ENCODE data around the gene ACTN1.

ACTN1 gene

DNA sequence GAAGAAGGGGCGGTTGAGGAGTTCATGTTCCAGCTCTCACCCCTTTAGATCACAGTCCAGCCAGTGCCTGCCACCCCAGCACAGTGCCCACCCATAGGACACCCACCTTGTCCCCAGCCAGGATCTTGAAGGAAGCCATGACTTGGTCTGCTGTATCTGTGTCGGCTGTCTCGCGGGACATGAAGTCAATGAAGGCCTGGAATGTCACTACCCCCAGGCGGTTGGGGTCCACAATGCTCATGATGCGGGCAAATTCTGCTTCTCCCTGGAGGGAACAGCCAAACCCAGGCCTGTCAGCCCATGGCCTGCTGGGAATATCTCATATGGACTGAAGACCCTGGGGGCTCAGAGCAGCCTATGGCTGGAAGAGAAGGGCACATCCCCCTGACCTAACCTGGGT lies 102.1 kb downstream of the ACTN1 start:
- ChIA-PET POLR2A (no interaction called here), CTCF (interaction anchor here (0.6 kb wide), 1 partner anchor 23 kb away, joined by 4 read pairs; no protein-coding TSS in a partner anchor)
- H3K4me3 ChIP-seq (ENCODE audit: low read depth, low read length), result no peak overlapping the region
- no peaks in the 10 kb centered on the region for H3K9me3 ChIP-seq (ENCODE audit: control insufficient read depth, insufficient read depth, low read depth, low read length)
- TF ChIP-seq ZNF311 (tag by site-specific recombination; IDR thresholded peaks at IDR 0.05; ENCODE audit: borderline replicate concordance), result no peak
- no peak for TF ChIP-seq MEIS1 (CRISPR knock-in tag; IDR thresholded peaks at IDR 0.05; ENCODE audit: borderline replicate concordance)
- no peak for TF ChIP-seq ZNF555 (tag by site-specific recombination; conservative IDR thresholded peaks at IDR 0.05)
- no peak for TF ChIP-seq ZNF785 (tag by site-specific recombination; IDR thresholded peaks at IDR 0.05)
- no peak for TF ChIP-seq ZSCAN16 (tag by site-specific recombination; IDR thresholded peaks at IDR 0.05)
- TF ChIP-seq, protein P1, sequence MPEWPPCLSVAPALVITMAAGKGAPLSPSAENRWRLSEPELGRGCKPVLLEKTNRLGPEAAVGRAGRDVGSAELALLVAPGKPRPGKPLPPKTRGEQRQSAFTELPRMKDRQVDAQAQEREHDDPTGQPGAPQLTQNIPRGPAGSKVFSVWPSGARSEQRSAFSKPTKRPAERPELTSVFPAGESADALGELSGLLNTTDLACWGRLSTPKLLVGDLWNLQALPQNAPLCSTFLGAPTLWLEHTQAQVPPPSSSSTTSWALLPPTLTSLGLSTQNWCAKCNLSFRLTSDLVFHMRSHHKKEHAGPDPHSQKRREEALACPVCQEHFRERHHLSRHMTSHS (tag by site-specific recombination; IDR thresholded peaks at IDR 0.05), result no peak
- no peak for TF ChIP-seq GLI4 (tag by site-specific recombination; IDR thresholded peaks at IDR 0.05)
- TF ChIP-seq REPIN1 (tag by site-specific recombination; IDR thresholded peaks at IDR 0.05; ENCODE audit: low read depth), result no peak
- TF ChIP-seq ZNF658 (tag by site-specific recombination; IDR thresholded peaks at IDR 0.05), result no peak
- no peak for TF ChIP-seq ZNF157 (tag by site-specific recombination; IDR thresholded peaks at IDR 0.05)
- no peak for TF ChIP-seq ZNF776 (tag by site-specific recombination; IDR thresholded peaks at IDR 0.05; ENCODE audit: borderline replicate concordance)
- no peak for TF ChIP-seq ZNF626 (tag by site-specific recombination; IDR thresholded peaks at IDR 0.05)
- H3K36me3 ChIP-seq (ENCODE audit: control insufficient read depth in 2 of 2, insufficient read depth in 1 of 2, low read length in 2 of 2), result peaks cover 12 to 86% of the 10 kb centered on the region in 2 experiments; a peak in 2 of 3 replicates
- H3K4me1 ChIP-seq (ENCODE audit: control insufficient read depth, insufficient read depth, low read length), result no peaks in the 10 kb centered on the region
- H3K27ac ChIP-seq (ENCODE audit: extremely low read depth, low read depth, low read length), result no peak overlapping the region

GRCh38 chr14:68874746-68875155 lies 104.4 kb downstream of the ACTN1 start:
- Histone ChIP-seq H3K9me3 (ENCODE audit: control insufficient read depth, insufficient read depth, low read depth, low read length) (no peaks in the 10 kb centered on the region), H3K4me1 (ENCODE audit: control insufficient read depth, insufficient read depth, low read length) (no peaks in the 10 kb centered on the region), H3K27ac (ENCODE audit: extremely low read depth, low read depth, low read length) (no peak overlapping the region), H3K4me3 (ENCODE audit: low read depth, low read length) (no peak overlapping the region), H3K36me3 (ENCODE audit: control insufficient read depth in 2 of 2, insufficient read depth in 1 of 2, low read length in 2 of 2) (peaks cover 9 to 71% of the 10 kb centered on the region in 2 experiments; a peak in 2 of 3 replicates)
- CTCF ChIA-PET, result interaction anchor here (0.7 to 1.8 kb wide), 2 partner anchors 12 to 757 kb away, joined by 3 to 9 read pairs; no protein-coding TSS in a partner anchor
- POLR2A ChIA-PET, result interaction anchor here (0.6 kb wide), 1 partner anchor 225 kb away, joined by 3 read pairs; no protein-coding TSS in a partner anchor
- no peak for TF ChIP-seq ZNF175 (tag by site-specific recombination; IDR thresholded peaks at IDR 0.05)

GRCh38 chr14:68873376-68873775 lies 105.7 kb downstream of the ACTN1 start:
- POLR2A ChIA-PET, result no interaction called here
- no peaks in the 10 kb centered on the region for H3K4me1 ChIP-seq (ENCODE audit: control insufficient read depth, insufficient read depth, low read length)
- no peaks in the 10 kb centered on the region for H3K9me3 ChIP-seq (ENCODE audit: control insufficient read depth, insufficient read depth, low read depth, low read length)
- H3K36me3 ChIP-seq (ENCODE audit: control insufficient read depth in 2 of 2, insufficient read depth in 1 of 2, low read length in 2 of 2), result peaks cover 9 to 61% of the 10 kb centered on the region in 2 experiments; a peak in 2 of 3 replicates
- CTCF ChIA-PET, result interaction anchor here (0.7 to 1.8 kb wide), 4 partner anchors 9 to 216 kb away, joined by 3 to 9 read pairs (median 4); no protein-coding TSS in a partner anchor
- H3K4me3 ChIP-seq (ENCODE audit: low read depth, low read length), result no peak overlapping the region
- H3K27ac ChIP-seq (ENCODE audit: extremely low read depth, low read depth, low read length), result no peak overlapping the region
- TF ChIP-seq SCRT1 (tag by site-specific recombination; IDR thresholded peaks at IDR 0.05; ENCODE audit: borderline replicate concordance) (no peak), ZNF223 (tag by site-specific recombination; IDR thresholded peaks at IDR 0.05) (no peak), ZNF146 (tag by site-specific recombination; IDR thresholded peaks at IDR 0.05) (no peak), ZNF155 (tag by site-specific recombination; IDR thresholded peaks at IDR 0.05) (no peak), ZNF645 (tag by site-specific recombination; IDR thresholded peaks at IDR 0.05) (no peak), ZNF677 (tag by site-specific recombination; IDR thresholded peaks at IDR 0.05) (no peak), ZBTB21 (tag by site-specific recombination; IDR thresholded peaks at IDR 0.05) (no peak), TRIM28 (IDR thresholded peaks at IDR 0.05; ENCODE audit: borderline replicate concordance, low read length) (no peak), ZNF16 (tag by site-specific recombination; IDR thresholded peaks at IDR 0.05; ENCODE audit: low read depth) (no peak), ZBTB49 (tag by site-specific recombination; IDR thresholded peaks at IDR 0.05; ENCODE audit: low read depth) (no peak)
- TF ChIP-seq, protein P2, sequence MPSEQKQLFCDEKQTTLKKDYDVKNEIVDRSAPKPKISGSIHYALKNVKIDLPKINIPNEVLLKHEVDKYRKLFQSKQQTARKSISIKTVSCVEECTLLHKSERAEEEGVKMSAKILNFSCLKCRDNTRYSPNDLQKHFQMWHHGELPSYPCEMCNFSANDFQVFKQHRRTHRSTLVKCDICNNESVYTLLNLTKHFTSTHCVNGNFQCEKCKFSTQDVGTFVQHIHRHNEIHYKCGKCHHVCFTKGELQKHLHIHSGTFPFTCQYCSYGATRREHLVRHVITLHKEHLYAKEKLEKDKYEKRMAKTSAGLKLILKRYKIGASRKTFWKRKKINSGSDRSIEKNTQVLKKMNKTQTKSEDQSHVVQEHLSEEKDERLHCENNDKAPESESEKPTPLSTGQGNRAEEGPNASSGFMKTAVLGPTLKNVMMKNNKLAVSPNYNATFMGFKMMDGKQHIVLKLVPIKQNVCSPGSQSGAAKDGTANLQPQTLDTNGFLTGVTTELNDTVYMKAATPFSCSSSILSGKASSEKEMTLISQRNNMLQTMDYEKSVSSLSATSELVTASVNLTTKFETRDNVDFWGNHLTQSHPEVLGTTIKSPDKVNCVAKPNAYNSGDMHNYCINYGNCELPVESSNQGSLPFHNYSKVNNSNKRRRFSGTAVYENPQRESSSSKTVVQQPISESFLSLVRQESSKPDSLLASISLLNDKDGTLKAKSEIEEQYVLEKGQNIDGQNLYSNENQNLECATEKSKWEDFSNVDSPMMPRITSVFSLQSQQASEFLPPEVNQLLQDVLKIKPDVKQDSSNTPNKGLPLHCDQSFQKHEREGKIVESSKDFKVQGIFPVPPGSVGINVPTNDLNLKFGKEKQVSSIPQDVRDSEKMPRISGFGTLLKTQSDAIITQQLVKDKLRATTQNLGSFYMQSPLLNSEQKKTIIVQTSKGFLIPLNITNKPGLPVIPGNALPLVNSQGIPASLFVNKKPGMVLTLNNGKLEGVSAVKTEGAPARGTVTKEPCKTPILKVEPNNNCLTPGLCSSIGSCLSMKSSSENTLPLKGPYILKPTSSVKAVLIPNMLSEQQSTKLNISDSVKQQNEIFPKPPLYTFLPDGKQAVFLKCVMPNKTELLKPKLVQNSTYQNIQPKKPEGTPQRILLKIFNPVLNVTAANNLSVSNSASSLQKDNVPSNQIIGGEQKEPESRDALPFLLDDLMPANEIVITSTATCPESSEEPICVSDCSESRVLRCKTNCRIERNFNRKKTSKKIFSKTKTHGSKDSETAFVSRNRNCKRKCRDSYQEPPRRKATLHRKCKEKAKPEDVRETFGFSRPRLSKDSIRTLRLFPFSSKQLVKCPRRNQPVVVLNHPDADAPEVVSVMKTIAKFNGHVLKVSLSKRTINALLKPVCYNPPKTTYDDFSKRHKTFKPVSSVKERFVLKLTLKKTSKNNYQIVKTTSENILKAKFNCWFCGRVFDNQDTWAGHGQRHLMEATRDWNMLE (tag by site-specific recombination; conservative IDR thresholded peaks at IDR 0.05; ENCODE audit: low read depth), result no peak
